ENCODE results near the gene PTPRZ1.

Gene PTPRZ1

DNA sequence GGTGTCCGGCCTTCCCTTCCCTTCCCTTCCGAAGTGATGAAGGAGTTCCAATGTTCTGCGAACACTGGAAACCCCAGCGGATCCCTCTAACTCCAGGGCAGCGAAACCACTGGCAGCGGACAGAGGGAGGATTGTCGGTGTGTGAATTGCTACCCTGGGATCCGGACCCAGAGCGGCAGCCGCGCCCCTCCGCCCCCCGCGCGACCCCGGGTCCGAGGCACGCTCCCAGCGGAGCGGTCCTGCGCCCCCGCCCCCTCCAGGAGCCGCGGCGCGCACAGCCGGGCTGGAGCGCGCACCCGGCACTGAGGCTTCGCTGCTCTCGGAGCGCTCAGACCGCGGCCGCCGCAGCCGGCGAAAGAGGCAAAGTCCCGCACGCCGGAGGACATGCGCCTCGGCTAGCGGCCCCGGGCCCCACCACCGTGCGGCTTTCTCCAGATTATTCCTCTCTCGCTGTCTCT, at the start of gene PTPRZ1:
Gene PTPRZ1, plus strand, starts transcription at position 331 of the 458 bp plus-strand sequence. CDS start 339 bp downstream, outside the sequence.
- in situ Hi-C loops (cut with MboI; ENCODE audit: low pct_unique_long_range_greater_than_20kb, low sequenced_read_pairs) = no loop called here
- DNase-seq = no peak

DNA sequence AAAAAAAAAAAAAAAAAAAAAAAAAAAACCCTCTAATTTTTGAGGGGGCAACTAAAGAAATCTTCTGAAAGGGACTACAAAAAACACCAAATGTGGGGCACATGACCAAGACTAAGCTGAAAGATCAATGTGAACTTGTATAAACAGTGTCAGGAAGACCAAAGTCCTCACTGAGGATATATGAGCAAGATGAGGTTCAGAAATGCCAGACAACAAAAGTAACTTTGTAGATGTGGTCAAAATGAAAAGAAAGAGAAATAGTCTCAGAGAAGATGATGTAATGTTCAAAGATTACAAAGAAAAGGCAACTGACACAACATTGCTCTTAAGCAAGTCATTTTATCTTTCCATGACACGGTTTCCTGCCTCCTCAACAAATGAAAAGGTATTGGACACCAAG, 48.7 kb upstream of the PTPRZ1 start:
- DNase-seq = no peak
- in situ Hi-C loops (cut with MboI; ENCODE audit: low pct_unique_long_range_greater_than_20kb, low sequenced_read_pairs) = no loop called here

DNA sequence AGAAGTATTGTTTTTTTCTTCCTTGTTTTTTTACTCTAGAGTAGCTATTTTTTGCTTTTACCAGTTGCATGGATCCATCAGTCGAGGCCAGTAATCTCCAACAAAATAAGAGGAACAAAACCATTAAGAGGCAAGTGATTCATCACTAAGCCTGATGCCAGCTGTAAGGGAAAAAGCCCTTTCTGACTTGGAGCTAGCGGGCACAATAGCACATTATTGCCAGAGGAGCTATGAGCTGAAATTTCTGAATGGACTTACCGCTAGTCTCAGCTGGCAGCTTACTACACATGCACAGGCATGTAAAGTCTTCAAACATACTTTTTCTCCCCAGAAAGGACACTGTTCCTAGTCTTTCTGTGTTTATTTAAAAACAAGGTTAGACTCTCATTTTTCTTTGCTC, 41.6 kb upstream of the PTPRZ1 start:
- no peak for DNase-seq
- in situ Hi-C loops (cut with MboI; ENCODE audit: low pct_unique_long_range_greater_than_20kb, low sequenced_read_pairs) = no loop called here

DNA sequence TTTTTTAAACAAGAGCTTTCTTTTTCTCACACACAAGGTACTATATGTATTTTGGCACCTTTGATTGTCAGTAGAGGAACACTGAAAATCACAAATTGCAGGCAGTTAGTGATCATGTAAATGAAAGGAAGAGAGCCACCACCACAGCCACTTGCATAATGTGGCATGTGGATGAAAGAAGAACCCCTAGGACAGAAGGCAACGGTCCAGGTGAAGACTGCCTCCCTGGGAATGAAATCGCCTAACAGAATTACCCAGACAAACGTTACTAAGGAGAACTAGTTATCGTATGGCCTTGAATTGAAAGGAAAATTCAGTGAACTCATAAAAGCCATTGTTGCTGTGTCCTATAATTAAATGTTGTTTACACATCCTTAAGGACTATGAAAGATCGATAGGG, 41.2 kb upstream of the PTPRZ1 start:
- in situ Hi-C loops (cut with MboI; ENCODE audit: low pct_unique_long_range_greater_than_20kb, low sequenced_read_pairs) = no loop called here
- no peak for DNase-seq

DNA sequence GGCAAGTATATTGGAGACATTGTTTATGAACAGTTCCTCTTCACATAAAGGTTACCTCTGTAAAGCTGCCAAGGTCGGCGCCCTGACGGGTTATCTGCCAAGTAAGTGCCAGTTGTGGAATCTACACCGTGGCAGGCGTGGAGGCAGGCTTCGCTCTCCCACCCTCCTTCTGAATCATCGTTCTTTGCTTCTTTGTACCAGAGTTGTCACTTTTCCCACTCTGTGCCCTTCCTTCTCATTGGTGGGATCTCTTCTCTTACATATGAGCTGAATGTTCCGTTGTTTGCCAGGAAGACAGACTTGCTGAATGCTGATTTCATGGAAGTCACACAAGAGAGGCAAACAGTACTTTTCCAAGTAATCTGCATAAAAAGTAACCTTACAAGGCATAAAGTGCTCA, 40.6 kb upstream of the PTPRZ1 start:
- in situ Hi-C loops (cut with MboI; ENCODE audit: low pct_unique_long_range_greater_than_20kb, low sequenced_read_pairs) = no loop called here

DNA sequence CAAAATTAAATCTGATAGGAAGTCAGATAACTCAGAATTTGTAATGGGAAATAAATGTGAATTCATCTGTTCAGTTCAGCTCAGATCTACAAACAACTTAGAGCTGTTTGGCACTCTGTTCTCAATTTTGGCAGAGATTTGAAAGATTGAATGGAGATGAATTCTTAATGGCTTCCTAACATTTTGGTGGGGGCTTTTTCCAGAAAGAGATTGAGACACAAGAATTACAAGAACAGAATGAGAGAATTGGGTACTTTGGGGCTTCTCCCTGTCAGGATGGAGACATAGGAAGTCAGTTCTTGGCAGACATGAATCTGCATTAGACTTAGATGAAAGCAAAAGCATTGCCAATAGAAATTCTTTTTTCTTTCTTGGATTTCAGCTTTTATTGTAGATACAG, 39.0 kb upstream of the PTPRZ1 start:
- in situ Hi-C loops (cut with MboI; ENCODE audit: low pct_unique_long_range_greater_than_20kb, low sequenced_read_pairs) = no loop called here
- no peak for DNase-seq

More for the DNA sequence above, 40.6 kb upstream of the PTPRZ1 start:
- no peak for DNase-seq

DNA sequence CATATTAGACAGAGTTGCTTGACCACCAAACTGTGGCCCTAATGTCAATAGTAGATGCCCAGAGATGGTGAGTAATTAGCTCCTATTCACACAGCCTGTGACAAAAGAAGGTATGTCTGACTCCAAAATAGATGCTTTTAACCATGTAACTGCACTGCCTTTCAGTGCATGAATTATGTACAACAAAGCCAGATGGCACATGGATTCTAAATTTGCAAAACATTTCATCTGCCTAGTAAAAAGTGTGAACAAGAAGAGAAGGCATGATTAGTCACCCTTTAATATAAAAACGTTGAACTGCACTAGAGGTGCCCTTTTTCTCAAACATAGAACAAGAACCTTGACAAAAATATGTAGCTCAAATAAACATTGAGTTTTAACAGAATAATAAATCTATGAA, 35.5 kb upstream of the PTPRZ1 start:
- in situ Hi-C loops (cut with MboI; ENCODE audit: low pct_unique_long_range_greater_than_20kb, low sequenced_read_pairs) = no loop called here
- no peak for DNase-seq

DNA sequence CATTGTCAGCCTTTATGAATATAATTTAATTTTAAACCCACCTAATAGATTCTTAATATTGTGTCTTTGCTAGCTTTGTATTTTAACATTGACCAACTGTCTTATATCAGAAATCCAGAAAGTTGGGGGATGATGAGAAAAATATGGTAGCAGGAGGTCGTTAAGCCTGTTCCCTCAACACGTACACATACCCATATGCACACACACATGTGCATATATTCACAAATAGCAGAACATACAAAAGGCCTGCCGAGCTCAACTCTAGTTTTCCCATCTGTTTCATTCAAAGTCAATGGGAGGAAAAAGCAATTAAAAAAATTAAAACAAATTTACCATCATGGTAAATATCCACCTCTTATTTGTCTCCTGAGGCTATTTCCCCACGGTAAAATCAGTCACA, 25.9 kb upstream of the PTPRZ1 start:
- in situ Hi-C loops (cut with MboI; ENCODE audit: low pct_unique_long_range_greater_than_20kb, low sequenced_read_pairs) = no loop called here
- DNase-seq = no peak

DNA sequence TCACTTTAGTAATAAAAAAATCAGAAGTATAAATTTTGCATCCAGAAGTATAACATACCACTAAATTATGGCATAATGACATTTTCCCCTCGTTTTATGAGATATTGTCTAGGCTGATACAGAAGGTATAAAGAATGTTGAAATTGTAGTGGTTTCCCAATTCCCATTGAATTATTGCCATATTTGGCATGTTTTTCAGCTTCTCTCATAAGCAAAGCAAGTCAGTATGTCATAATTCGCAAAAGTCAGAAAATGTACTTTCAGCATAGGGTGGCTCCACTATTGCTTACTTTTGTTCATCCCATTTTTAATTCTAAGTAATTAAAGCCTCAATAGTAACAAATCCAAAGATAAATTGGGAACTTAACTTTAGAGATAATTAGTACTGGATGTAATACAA, 19.7 kb upstream of the PTPRZ1 start:
- no peak for DNase-seq
- in situ Hi-C loops (cut with MboI; ENCODE audit: low pct_unique_long_range_greater_than_20kb, low sequenced_read_pairs) = no loop called here

DNA sequence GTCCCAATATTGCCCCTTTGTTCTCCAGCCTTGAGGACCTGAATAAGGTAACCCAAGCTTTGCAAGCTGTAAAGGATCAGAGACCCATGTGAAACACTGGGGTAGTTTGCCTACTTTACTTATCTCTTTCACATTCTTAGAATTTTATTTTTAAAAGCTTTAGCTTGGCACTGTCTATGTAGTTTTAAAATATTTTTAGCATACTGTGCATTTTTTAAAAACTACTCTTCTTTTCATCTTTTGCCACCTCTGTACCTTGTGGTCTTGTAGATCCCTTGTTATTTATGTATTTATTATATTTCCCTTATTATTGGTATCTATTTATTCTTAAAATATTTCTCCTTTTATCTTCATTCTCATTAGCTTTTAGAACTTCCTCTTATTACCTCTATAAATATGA, 12.0 kb upstream of the PTPRZ1 start:
- in situ Hi-C loops (cut with MboI; ENCODE audit: low pct_unique_long_range_greater_than_20kb, low sequenced_read_pairs) = no loop called here
- DNase-seq = no peak

DNA sequence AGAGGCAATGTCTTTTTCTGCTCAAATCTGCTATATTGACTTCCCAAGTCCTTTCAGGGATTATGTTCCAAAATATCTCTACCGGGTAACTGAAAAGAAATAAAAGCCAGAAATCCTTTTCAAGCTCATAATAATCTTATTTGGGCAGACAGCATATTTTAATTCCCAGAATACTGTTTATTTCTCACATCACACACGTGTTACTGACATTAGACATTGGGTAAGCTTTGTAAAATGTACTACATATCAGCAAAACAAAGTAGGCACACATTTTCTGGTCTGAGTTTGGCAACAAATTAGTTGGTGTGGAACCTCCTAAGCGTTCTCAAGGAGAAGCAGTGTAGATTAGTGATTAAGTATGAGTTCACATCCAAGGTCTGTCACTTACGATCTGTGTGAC, 10.4 kb upstream of the PTPRZ1 start:
- in situ Hi-C loops (cut with MboI; ENCODE audit: low pct_unique_long_range_greater_than_20kb, low sequenced_read_pairs) = no loop called here
- no peak for DNase-seq

DNA sequence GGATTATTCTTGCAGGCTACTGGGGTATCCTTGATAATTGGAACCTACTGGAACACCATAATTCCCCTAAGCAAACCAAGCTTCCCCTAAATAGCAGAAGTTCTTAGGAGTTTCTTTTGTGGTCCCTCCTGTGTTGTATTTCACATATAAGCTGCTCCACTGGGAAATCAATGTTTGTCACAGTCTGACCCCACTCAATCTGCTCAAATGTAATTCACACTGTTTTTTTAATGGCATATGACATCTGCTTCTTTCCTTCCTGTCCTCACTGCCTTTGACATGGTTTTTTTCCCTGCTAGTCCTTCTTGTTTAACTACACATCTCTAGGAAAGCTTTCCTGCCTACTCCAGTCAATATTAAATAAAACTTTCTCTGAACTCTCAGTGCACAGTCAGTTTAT, 1.8 kb upstream of the PTPRZ1 start:
- in situ Hi-C loops (cut with MboI; ENCODE audit: low pct_unique_long_range_greater_than_20kb, low sequenced_read_pairs) = no loop called here
- DNase-seq = no peak

DNA sequence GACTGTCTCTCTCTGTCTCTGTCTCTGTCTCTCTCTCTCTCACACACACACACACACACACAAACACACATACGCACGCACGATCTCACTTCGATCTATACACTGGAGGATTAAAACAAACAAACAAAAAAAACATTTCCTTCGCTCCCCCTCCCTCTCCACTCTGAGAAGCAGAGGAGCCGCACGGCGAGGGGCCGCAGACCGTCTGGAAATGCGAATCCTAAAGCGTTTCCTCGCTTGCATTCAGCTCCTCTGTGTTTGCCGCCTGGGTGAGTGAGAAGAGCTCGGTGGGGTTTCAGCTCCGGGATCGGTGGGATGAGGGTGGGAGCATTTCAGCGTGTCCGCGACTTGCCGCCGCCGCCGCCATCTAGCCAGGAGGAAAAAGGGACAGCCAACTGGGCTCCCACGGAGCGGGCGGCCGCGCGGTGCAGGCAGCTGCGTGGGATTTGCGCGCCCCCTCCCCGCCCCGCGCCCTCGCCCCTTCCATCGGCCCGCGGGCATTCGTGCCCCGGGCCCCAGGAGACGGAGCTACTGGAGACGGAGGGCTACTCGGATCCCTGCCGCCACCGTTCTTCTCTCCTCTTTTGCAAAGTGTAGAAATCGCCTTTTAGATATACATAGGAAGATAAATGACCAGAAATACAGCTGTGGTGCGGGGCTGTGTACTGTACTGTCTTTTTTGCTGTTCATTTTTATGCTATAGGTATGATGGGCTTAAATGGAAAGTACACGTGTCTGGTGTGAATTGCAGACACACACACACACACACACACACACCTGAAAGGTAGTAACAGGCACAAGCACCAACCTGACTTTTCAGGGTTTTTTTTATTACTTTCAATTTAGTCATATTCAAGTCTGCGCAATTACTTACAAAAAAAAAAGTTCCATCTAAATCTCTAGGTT, 581 bp downstream of the PTPRZ1 start:
- DNase-seq = no peak

DNA sequence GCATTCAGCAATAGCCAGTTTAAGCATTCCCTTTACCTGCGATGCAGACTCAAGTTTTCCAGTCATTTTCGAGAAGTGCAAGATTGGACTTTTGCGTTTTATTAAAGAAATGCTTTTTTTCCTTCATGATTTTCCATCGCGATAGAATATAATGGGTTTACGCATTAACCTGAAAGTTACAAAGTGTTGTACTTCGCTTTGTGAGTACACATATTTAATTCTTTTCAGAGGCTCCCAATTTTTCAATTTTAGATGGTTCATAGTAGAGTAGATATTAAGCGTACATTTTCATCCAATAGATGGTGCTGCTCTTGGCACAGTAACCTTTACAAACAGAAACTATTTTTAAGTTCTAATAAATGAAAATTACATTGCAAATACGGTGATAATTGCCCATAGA, 1.3 kb downstream of the PTPRZ1 start:
- no peak for DNase-seq
- in situ Hi-C loops (cut with MboI; ENCODE audit: low pct_unique_long_range_greater_than_20kb, low sequenced_read_pairs) = no loop called here

More for the DNA sequence above, 581 bp downstream of the PTPRZ1 start:
- in situ Hi-C loops (cut with MboI; ENCODE audit: low pct_unique_long_range_greater_than_20kb, low sequenced_read_pairs) = no loop called here

DNA sequence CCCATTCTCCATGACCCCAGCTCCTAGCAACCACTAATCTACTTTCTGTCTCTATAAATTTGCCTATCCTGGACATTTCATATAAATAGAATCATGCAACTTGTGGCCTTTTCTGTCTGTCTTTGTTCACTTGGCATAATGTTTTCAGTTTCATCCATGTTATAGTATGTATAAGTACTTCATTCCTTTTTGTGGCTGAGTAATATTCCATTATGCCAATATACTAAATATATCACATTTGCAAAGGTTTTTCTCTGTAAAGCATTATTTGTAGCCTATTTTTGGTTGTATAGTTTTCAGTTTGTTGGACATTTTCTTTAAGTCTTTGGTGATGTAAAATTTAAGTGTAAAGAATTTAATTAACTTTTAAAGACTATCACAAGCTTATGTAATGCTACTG, 2.2 kb downstream of the PTPRZ1 start:
- in situ Hi-C loops (cut with MboI; ENCODE audit: low pct_unique_long_range_greater_than_20kb, low sequenced_read_pairs) = no loop called here
- DNase-seq = no peak

DNA sequence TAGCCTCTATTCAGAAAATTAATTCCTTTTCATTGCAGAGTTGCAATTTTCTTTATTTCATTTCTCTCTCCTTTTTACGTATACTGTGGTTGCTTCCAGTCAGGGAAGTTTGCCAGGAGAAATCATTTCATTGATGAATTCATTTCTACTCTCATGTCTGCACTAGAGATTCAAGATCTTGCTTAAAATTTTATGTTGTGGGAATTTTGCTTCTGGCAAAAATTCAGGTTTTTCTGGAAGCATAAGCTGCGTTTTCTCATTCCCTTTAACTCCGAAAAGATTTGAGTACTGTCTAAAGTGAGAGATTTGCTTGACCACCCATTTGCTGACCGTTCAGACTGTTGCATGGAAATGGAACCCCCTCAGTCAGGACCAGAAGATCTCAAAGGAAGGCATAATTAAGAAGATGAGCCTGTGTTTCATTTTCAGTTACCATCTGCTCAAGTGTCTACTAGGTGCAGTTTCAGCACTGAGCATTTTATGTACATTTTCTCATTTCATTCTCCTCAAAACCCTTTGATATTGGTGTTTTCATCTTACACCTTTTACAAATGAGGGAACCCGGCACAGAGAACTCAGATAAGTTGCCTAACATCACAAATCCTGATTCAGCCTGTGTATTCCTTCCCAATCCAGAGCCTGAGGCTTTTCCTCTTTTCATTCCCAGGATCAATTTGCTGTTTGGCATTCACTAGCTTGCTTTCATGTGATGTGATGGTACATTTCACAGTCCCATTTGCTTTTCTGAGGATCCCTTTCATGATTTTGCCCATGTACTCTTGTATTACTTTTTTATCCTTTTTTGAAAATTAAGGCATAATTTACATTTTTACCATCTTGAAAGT, 3.9 kb downstream of the PTPRZ1 start:
- in situ Hi-C loops (cut with MboI; ENCODE audit: low pct_unique_long_range_greater_than_20kb, low sequenced_read_pairs) = no loop called here
- no peak for DNase-seq

DNA sequence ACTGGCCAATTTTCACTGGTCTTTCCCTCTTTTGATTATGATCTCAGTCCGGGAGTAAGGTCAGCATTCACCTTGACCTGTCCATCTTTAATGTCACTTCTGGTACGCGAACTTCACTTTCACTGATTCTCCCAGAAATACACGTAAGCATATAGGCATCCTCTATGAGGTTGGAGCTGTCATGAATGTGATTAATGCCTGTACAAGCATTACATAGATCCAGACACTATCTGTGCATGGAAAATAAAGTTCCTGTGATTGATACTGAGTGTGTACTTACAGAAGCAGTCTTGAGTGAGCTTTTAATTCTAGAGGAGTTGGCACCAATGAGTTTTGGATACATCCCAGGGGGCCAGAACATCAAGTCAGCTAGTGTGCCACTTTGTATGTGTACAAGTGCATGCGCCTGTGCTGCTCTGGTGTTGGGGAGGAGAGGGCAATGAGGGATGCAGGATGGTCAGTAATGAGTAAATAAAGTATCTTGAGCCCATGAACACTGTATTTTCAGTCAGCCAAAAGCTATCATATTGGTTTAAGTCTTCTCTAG, 6.0 kb downstream of the PTPRZ1 start:
- in situ Hi-C loops (cut with MboI; ENCODE audit: low pct_unique_long_range_greater_than_20kb, low sequenced_read_pairs) = no loop called here
- DNase-seq = no peak

DNA sequence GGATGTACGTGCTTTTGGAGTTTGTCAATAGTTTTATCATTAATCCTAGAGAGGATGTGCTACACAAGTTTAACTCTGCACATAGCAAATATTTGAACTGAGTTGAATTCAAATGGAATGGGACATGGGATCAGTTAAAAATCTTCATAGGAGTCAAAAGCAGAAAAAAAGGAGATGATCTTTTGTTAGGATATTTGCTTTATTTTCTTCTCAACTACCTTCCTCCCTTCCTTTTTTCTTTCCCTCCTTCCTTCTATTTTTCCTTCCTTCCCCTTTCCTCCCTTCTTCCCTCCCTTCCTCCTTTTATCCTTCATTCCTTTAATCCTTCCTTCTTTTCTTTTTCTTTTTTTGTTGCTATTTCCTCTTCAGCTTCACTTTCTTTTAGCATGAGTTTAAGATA, 6.6 kb downstream of the PTPRZ1 start:
- in situ Hi-C loops (cut with MboI; ENCODE audit: low pct_unique_long_range_greater_than_20kb, low sequenced_read_pairs) = no loop called here

DNA sequence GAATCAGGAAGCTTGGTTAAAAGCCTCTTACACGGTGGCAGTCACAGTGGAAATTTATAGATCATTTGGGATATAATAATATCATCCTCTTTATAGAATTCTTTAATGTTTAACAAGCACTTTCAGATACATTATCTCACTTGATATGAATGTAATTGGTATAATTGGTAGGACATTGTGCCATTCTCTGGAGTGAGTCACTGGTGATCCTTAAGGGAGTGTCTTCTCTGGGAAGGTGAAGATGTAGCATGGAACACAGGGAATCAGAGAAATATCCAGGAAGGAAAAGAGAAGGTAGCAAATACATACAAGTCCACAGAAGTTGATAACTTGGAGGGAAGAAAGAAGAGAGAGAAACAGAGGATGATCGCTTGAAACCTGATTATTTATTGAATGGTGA, 9.8 kb downstream of the PTPRZ1 start:
- no peak for DNase-seq
- in situ Hi-C loops (cut with MboI; ENCODE audit: low pct_unique_long_range_greater_than_20kb, low sequenced_read_pairs) = no loop called here

More for the DNA sequence above, 6.6 kb downstream of the PTPRZ1 start:
- DNase-seq = no peak

Data from KBM-7 (cell line).